ENCODE data around the gene RPS6KA4.

Gene RPS6KA4

DNA sequence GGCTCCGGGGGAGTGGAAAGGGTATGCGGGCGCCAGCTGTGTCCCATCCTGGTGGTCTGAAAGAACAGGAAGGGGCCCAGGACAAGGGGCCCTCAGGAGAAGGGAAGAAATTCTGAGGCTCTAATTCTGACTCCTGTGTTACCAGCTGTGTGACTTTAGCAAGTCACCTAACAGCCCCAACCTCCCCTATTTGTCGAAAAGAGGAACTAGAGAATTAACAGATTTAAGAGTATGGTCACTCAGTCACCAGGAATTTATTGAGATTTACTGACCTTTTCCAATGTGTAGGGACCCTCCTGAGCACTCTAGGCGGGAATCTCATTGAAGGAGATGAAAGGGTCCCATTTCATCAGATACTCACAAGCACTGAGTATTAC is 14.6 kb downstream of the RPS6KA4 start:
- WGBS, 2 donors (ENCODE audit: extremely low coverage in 2 of 2, insufficient read length in 2 of 2, insufficient replicate concordance in 1 of 2) = no CpG with 5 or more reads among the region's 5 CpGs
- H4K8ac ChIP-seq (ENCODE audit: low read depth, low read length) = no peak overlapping the region

DNA sequence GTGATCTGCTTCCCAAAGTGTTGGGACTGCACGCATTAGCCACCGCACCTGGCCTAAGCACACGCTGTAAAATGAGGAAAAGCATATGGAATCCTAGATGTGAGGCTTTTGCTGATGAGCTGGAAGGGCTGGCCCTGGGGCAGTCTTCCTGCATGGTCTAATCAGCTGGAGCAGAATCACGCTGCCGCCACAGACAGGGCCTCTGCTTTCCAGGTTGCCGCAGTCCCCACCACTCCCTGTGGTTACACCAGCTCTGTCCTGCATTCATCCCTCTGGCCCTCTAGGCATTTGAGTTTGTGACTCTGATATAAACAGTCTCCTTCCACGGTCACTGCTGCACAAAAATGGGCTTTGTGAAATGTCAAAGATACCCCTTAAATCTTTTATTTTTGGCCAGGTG is 17.1 kb downstream of the RPS6KA4 start:
- no peak overlapping the region for H3K27ac ChIP-seq (replicated peaks; ENCODE audit: low read length)
- no peak overlapping the region for H2BK15ac ChIP-seq (ENCODE audit: low read length)
- no peak overlapping the region for H4K8ac ChIP-seq (ENCODE audit: low read depth, low read length)
- no peak overlapping the region for H2AK5ac ChIP-seq (ENCODE audit: low read depth, low read length)
- no peak overlapping the region for H3K4me3 ChIP-seq (ENCODE audit: low read length in 2 of 2)
- no peak for DNase-seq (ENCODE audit: low spot score)
- no peak overlapping the region for H2BK120ac ChIP-seq (ENCODE audit: low read depth, low read length)
- no peaks in the 10 kb centered on the region for H3K79me1 ChIP-seq (ENCODE audit: low read depth, low read length)
- no peak overlapping the region for H4K91ac ChIP-seq (ENCODE audit: low read depth, low read length, poor library complexity)
- H2BK12ac ChIP-seq (ENCODE audit: low read length) = no peak overlapping the region
- H3K18ac ChIP-seq (ENCODE audit: low read length) = no peak overlapping the region
- peaks cover 0 to 3% (median 0%) of the 10 kb centered on the region in 3 experiments for H3K27me3 ChIP-seq (ENCODE audit: control insufficient read depth in 3 of 3, insufficient read depth in 3 of 3, low read depth in 1 of 3, low read length in 3 of 3)
- no peak overlapping the region for H2AFZ ChIP-seq (ENCODE audit: low read length)
- peaks cover 0 to 5% of the 10 kb centered on the region in 2 donors for H3K4me1 ChIP-seq (ENCODE audit: control insufficient read depth in 2 of 2, insufficient read depth in 1 of 2, low read depth in 1 of 2, low read length in 2 of 2)
- H3K4ac ChIP-seq (ENCODE audit: low read length) = no peak overlapping the region
- H3K4me2 ChIP-seq (ENCODE audit: insufficient read depth, low read length, poor library complexity, severe bottlenecking) = no peak overlapping the region
- H3K14ac ChIP-seq (ENCODE audit: low read length) = no peak overlapping the region
- H3K9me3 ChIP-seq (replicated peaks in 1 of 2; ENCODE audit: control insufficient read depth in 2 of 2, insufficient read depth in 1 of 2, low read depth in 1 of 2, low read length in 2 of 2) = peaks cover 0 to 7% of the 10 kb centered on the region in 2 donors
- no peak overlapping the region for H3K9ac ChIP-seq (ENCODE audit: low read depth, low read length, poor library complexity)
- WGBS, 2 donors (ENCODE audit: extremely low coverage in 2 of 2, insufficient read length in 2 of 2, insufficient replicate concordance in 1 of 2) = no CpG with 5 or more reads among the region's 7 CpGs
- no peak overlapping the region for H2BK5ac ChIP-seq (ENCODE audit: low read length)
- peaks cover 3 to 5% of the 10 kb centered on the region in 2 donors for H3K36me3 ChIP-seq (replicated peaks in 1 of 2; ENCODE audit: control insufficient read depth in 2 of 2, insufficient read depth in 2 of 2, low read length in 2 of 2)
- no peak overlapping the region for H3K23ac ChIP-seq (ENCODE audit: low read depth, low read length, poor library complexity)

More for the DNA sequence above, 14.6 kb downstream of the RPS6KA4 start:
- H2AK5ac ChIP-seq (ENCODE audit: low read depth, low read length) = no peak overlapping the region
- no peak overlapping the region for H2BK15ac ChIP-seq (ENCODE audit: low read length)
- H3K9me3 ChIP-seq (replicated peaks in 1 of 2; ENCODE audit: control insufficient read depth in 2 of 2, insufficient read depth in 1 of 2, low read depth in 1 of 2, low read length in 2 of 2) = no peaks in the 10 kb centered on the region
- H3K14ac ChIP-seq (ENCODE audit: low read length) = no peak overlapping the region
- H2BK120ac ChIP-seq (ENCODE audit: low read depth, low read length) = peak overlapping the region; percentile 51
- no peaks in the 10 kb centered on the region for H3K4me1 ChIP-seq (ENCODE audit: control insufficient read depth in 2 of 2, insufficient read depth in 1 of 2, low read depth in 1 of 2, low read length in 2 of 2)
- no peak overlapping the region for H3K27ac ChIP-seq (replicated peaks; ENCODE audit: low read length)
- no peak overlapping the region for H2AFZ ChIP-seq (ENCODE audit: low read length)
- H3K4ac ChIP-seq (ENCODE audit: low read length) = no peak overlapping the region
- peaks cover 1% of the 10 kb centered on the region for H3K79me1 ChIP-seq (ENCODE audit: low read depth, low read length)
- H3K18ac ChIP-seq (ENCODE audit: low read length) = peak overlapping the region; percentile 27
- H2BK5ac ChIP-seq (ENCODE audit: low read length) = no peak overlapping the region
- no peak overlapping the region for H2BK12ac ChIP-seq (ENCODE audit: low read length)
- no peak overlapping the region for H3K4me3 ChIP-seq (ENCODE audit: low read length in 2 of 2)
- H3K36me3 ChIP-seq (replicated peaks in 1 of 2; ENCODE audit: control insufficient read depth in 2 of 2, insufficient read depth in 2 of 2, low read length in 2 of 2) = peaks cover 1 to 16% of the 10 kb centered on the region in 2 donors
- no peak overlapping the region for H3K9ac ChIP-seq (ENCODE audit: low read depth, low read length, poor library complexity)
- H3K4me2 ChIP-seq (ENCODE audit: insufficient read depth, low read length, poor library complexity, severe bottlenecking) = no peak overlapping the region
- DNase-seq (ENCODE audit: low spot score) = no peak
- H3K27me3 ChIP-seq (ENCODE audit: control insufficient read depth in 3 of 3, insufficient read depth in 3 of 3, low read depth in 1 of 3, low read length in 3 of 3) = no peaks in the 10 kb centered on the region
- no peak overlapping the region for H3K23ac ChIP-seq (ENCODE audit: low read depth, low read length, poor library complexity)
- H4K91ac ChIP-seq (ENCODE audit: low read depth, low read length, poor library complexity) = no peak overlapping the region

DNA sequence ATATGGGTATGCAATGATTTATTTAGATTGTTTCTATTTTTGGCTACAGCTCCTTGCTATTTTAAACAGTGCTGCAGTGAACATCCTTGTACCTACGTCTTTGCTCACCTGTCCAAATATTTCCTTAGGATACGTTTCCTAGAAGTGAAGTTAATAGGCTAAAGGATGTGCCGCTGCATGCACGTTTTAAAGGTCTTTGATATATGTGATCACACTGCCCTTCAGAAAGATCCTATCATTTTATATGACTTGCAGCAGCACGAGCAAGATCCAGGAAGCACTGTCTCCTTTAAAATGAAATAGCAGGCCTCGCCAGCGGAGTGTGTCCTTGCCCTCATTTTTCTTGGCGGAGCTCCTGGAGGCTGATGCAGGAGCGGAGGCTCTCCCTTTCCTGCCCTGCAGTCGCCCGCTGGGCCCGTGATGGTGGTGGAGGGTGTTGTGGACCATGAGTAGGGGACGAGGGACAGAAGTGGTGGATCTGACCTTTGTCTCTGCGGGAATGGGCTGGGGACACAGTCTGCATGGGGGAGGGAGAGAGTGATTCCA is 19.4 kb downstream of the RPS6KA4 start:
- Histone ChIP-seq H3K23ac (ENCODE audit: low read depth, low read length, poor library complexity) (no peak overlapping the region), H4K91ac (ENCODE audit: low read depth, low read length, poor library complexity) (no peak overlapping the region), H2BK15ac (ENCODE audit: low read length) (no peak overlapping the region), H3K27ac (replicated peaks; ENCODE audit: low read length) (no peak overlapping the region), H2AFZ (ENCODE audit: low read length) (peak overlapping the region; percentile 55), H3K4me1 (ENCODE audit: control insufficient read depth in 2 of 2, insufficient read depth in 1 of 2, low read depth in 1 of 2, low read length in 2 of 2) (peaks cover 0 to 15% of the 10 kb centered on the region in 2 donors), H3K27me3 (ENCODE audit: control insufficient read depth in 3 of 3, insufficient read depth in 3 of 3, low read depth in 1 of 3, low read length in 3 of 3) (peaks cover 0 to 11% (median 3%) of the 10 kb centered on the region in 3 experiments), H3K18ac (ENCODE audit: low read length) (peak overlapping the region; percentile 5), H3K9ac (ENCODE audit: low read depth, low read length, poor library complexity) (no peak overlapping the region), H2BK12ac (ENCODE audit: low read length) (no peak overlapping the region), H3K36me3 (replicated peaks in 1 of 2; ENCODE audit: control insufficient read depth in 2 of 2, insufficient read depth in 2 of 2, low read length in 2 of 2) (peaks cover 0 to 5% of the 10 kb centered on the region in 2 donors), H2BK5ac (ENCODE audit: low read length) (no peak overlapping the region), H3K4ac (ENCODE audit: low read length) (no peak overlapping the region), H3K14ac (ENCODE audit: low read length) (no peak overlapping the region), H4K8ac (ENCODE audit: low read depth, low read length) (no peak overlapping the region), H3K79me1 (ENCODE audit: low read depth, low read length) (no peaks in the 10 kb centered on the region), H3K4me3 (ENCODE audit: low read length in 2 of 2) (no peak overlapping the region), H3K9me3 (replicated peaks in 1 of 2; ENCODE audit: control insufficient read depth in 2 of 2, insufficient read depth in 1 of 2, low read depth in 1 of 2, low read length in 2 of 2) (peaks cover 0 to 7% of the 10 kb centered on the region in 2 donors), H2AK5ac (ENCODE audit: low read depth, low read length) (no peak overlapping the region), H3K4me2 (ENCODE audit: insufficient read depth, low read length, poor library complexity, severe bottlenecking) (no peak overlapping the region), H2BK120ac (ENCODE audit: low read depth, low read length) (no peak overlapping the region)
- DNase-seq (ENCODE audit: low spot score) = no peak
- no CpG with 5 or more reads among the region's 14 CpGs for WGBS, 2 donors (ENCODE audit: extremely low coverage in 2 of 2, insufficient read length in 2 of 2, insufficient replicate concordance in 1 of 2)

DNA sequence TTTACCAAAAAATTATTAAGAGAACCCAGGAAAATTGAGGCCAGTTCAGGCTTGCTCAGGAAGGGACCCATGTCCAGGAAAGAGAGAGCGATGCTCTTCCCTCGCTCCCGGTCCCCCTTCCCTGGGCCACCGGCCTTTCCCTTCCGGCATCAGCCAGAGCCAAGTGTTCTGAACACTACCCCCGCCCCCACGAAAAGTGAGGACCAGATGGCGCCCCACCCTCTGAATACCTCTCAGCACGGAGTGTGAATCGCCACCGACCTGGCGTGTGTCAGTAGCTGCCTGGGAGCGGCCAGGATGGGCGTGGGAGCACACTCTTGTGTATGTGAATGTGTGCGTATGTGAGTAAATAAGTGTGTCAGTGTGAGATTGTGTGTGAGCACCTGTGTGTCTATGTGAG is 20.2 kb downstream of the RPS6KA4 start:
- Histone ChIP-seq H3K36me3 (replicated peaks in 1 of 2; ENCODE audit: control insufficient read depth in 2 of 2, insufficient read depth in 2 of 2, low read length in 2 of 2) (peaks cover 0 to 5% of the 10 kb centered on the region in 2 donors), H3K27me3 (ENCODE audit: control insufficient read depth in 3 of 3, insufficient read depth in 3 of 3, low read depth in 1 of 3, low read length in 3 of 3) (peaks cover 0 to 16% (median 3%) of the 10 kb centered on the region in 3 experiments), H2BK120ac (ENCODE audit: low read depth, low read length) (no peak overlapping the region), H3K9me3 (replicated peaks in 1 of 2; ENCODE audit: control insufficient read depth in 2 of 2, insufficient read depth in 1 of 2, low read depth in 1 of 2, low read length in 2 of 2) (peaks cover 0 to 7% of the 10 kb centered on the region in 2 donors), H3K4me3 (ENCODE audit: low read length in 2 of 2) (peak overlapping the region in 1 of 2 donors; percentile 11), H3K27ac (replicated peaks; ENCODE audit: low read length) (no peak overlapping the region), H4K91ac (ENCODE audit: low read depth, low read length, poor library complexity) (no peak overlapping the region), H3K4me2 (ENCODE audit: insufficient read depth, low read length, poor library complexity, severe bottlenecking) (no peak overlapping the region), H2AFZ (ENCODE audit: low read length) (no peak overlapping the region), H3K4me1 (ENCODE audit: control insufficient read depth in 2 of 2, insufficient read depth in 1 of 2, low read depth in 1 of 2, low read length in 2 of 2) (peaks cover 0 to 15% of the 10 kb centered on the region in 2 donors), H2BK12ac (ENCODE audit: low read length) (peak overlapping the region; percentile 51), H2BK15ac (ENCODE audit: low read length) (no peak overlapping the region), H3K9ac (ENCODE audit: low read depth, low read length, poor library complexity) (no peak overlapping the region), H3K18ac (ENCODE audit: low read length) (peak overlapping the region; percentile 50), H3K23ac (ENCODE audit: low read depth, low read length, poor library complexity) (peak overlapping the region; percentile 32), H2BK5ac (ENCODE audit: low read length) (no peak overlapping the region), H2AK5ac (ENCODE audit: low read depth, low read length) (no peak overlapping the region), H3K14ac (ENCODE audit: low read length) (no peak overlapping the region), H4K8ac (ENCODE audit: low read depth, low read length) (peak overlapping the region; percentile 73), H3K79me1 (ENCODE audit: low read depth, low read length) (no peaks in the 10 kb centered on the region), H3K4ac (ENCODE audit: low read length) (peak overlapping the region; percentile 5)
- no CpG with 5 or more reads among the region's 15 CpGs for WGBS, 2 donors (ENCODE audit: extremely low coverage in 2 of 2, insufficient read length in 2 of 2, insufficient replicate concordance in 1 of 2)
- DNase-seq (ENCODE audit: low spot score) = no peak

Data from neuronal stem cell (in vitro differentiated cells).